GM18870 (cell line): ENCODE measurements around the gene ATF7.
"Not testable (repeated sequence)": the region's sequence is repeated elsewhere in the genome, so short reads cannot be mapped to it uniquely, and the experiment has no call there.

Experiments used
- ATAC-seq: cut with Tn5 transposase; IDR thresholded peaks from one replicate; pipeline ENCODE4 v1.9.1; 2021; ENCODE audit warnings: moderate library complexity; ENCODE audit not compliant: unreplicated experiment

Gene ATF7

DNA sequence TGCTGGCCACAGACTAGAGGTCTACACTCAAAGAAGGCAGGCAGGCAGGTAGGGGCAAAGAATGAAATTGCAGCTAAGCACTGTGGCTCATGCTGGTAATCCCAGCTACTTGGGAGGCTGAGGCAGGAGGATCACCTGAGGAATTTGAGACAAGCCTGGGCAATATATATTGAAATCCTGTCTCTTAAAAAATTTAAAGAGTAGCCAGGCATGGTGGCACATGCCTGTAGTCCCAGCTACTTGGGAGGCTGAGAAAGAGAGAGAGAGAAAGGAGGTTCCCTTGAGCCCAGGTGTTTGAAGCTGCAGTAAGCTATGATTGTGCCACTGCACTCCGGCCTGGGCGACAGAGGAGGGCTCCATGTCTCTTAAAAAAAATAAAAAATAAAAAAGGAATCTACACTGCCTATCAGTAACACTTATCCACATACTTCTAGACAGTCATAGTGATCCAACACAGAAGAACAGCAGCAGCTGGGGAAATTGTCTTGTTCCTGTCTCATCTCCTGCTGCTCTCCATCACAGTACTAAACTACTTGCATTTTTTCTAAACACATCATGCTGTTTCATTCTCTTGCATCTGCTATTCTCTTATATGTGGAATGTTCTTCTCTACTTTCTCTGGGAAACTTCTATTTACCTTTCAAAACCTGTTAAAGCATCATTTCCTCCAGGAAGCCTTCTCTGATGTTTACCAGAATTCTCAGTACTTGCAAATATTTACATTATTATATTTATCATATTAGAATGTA, 57.2 kb downstream of the ATF7 start:
- no peak for ATAC-seq

DNA sequence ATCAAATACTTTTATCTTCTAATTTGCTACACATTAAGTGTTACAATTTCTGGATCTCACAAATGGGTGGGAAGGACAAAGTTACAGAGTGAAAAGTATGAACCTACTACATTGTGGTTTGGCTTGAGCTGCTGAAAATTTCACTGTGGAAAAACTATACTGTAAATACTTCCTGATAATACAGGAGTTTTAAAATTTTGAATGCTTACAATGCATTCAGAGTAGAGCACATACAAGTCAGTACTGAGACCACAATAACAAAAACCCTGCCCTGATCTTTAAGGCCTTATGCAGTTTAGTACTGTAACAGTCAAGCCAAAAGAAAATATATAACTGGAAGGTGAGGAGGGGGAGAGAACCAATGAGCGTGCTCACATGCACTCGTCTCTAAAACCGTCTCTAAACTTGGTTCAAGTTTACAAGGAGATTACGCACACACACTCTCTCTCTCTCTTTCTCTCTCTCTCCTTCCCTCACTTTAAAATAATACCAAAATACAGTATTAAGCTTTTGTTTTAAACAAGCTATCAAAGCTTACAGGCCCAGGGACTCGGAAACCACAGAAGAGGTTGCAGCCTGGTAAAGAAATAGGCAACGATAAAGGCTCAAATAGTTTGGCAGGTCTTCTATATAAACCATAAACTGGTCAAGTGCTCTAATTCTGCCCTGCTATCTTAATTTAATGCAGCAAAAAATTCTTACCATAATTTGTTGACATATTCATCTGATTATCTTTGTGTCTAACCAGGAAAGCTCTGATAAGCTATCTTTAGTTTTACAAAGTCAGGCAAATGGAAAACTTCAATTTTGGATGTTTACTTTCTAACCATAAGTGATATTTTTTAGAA, 58.0 kb downstream of the ATF7 start:
- ATAC-seq, result no peak

DNA sequence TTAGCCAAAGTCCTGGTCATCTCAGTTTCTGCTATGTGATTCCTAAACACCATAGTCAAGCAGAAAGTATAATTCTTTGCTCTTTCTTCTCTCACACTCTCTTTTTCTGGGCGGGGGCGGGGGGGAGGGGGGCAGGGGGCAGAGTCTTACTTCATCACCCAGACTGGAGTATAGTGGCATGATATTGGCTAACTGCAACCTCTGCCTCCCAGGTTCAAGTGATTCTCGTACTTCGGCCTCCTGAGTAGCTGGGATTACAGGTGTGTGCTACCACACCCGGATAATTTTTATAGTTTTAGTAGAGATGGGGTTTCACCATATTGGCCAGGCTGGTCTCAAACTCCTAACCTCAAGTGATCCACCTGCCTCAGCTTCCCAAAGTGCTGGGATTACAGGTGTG, 60.8 kb downstream of the ATF7 start:
- ATAC-seq, result not testable (repeated sequence)

DNA sequence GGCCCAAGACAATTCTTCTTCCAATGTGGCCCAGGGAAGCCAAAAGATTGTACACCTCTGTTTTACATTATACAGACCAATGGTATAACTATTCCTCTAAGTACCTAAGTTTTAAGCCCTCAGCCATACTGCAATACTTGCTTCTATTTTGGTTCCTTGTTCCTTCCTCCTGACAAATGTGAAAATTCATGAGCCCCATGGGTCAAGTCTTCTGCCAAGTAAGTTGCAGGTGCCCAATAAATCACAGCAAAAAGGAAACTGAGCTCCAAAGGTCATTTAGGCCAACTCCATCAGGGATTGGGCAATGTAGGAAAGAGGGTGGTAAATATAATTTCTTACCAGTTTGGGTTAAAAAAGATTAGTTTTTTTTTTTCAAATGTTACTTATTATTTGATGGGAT, 61.2 kb downstream of the ATF7 start:
- no peak for ATAC-seq

DNA sequence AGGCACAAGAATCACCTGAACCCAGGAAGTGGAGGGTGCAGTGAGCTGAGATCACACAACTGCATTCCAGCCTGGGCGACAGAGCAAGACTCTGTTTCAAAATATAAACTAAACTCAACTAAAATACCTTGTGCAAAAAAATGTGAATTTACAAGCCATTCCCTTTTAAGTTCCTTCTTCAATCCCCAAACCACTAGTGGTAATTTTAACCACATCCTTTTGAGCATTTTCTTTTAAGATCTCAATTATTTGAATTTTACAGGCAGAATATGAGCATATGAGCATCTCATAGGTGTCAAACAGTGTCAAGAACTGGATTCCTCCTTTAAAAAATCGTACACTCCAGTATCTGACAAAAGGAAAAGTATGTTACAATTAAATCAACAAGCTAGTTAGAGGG, 61.9 kb downstream of the ATF7 start:
- no peak for ATAC-seq

DNA sequence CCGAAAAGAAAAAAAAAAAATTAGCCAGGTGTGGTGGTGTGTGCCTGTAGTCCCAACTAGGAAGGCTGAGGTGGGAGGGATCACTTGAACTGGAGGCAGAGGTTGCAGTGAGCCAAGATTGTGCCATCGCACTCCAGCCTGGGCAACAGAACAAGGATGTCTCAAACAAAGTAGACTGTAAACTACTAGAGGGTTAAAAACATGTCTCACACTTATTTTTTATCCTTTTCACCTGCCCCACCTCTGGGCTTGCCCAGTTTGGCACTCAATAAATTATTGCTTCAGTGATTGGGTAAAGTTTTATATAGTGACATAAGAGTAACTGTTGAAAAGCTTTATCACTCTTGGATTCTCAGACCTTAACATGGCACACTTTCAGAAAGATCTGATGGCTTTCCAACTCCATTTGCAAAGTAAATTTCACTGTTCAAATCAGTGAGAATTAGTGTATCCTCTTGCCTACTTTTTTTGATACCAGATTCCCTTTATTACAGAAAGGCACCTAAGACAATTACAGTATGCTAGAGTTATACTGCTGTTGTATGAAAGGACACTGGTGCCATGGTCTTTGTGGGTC, 62.6 kb downstream of the ATF7 start:
- no peak for ATAC-seq

DNA sequence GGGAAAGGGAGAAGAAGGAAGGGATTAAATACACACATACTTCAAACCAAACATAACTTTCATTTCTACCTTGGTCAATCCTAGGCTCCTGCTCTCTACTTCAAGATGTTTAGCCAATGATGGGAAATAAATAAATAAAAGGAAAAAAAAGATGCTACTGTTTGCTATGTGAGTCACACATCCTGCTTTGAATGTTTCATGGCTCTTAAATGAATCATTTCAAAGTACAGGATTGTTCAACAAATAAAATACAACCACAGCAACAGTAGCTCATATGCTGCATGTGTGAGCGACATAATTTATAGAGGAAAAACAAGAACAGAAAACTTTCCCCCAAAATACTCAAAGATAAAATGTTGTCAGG, 64.6 kb downstream of the ATF7 start:
- no peak for ATAC-seq

DNA sequence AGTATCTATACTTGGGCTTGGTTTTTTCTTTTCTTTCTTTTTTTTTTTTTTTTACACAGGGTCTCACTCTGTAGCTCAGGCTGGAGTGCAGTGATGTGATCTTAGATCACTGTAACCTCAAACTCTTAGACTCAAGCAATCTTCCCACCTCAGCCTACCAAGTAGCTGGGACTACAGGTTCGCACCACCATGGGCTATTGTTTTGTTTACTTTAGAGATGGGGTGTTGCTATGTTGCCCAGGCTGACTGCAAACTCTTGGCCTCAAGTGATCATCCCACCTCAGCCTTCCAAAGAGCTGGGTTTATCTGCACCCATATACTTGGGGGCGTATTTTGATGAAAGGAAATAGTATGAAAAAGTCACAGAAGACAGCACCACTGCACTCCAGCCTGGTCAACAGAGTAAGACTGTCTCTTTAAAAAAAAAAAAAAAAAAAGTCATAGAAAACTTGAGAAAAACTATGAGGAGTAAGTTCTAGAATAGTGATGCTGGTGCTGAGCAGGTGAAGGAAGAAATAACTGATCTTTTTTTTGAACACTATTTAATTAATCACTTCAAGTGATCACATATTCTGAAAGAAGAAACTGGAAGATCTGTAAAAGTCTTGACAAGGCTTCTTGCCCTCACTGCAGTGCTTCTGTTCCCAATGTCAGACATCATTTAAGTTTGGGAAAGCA, 65.1 kb downstream of the ATF7 start:
- no peak for ATAC-seq

DNA sequence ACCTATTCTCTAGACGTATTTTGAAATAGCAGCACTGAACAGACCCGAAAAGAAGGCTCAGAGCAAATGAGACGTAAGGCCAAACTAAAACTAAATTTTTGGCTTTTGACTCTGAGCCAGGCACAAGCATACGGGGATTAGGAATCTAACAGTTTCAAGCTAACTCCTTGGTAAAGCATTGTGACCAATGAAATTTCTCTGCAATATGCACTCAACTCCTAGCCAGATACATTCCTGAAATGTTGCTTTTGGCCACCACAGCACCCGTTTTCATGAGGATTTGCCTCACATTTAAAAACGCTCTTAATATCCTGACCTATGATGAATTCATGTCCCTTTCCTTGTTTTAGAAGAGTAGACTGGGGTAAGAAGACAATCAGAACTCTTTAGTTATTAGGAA, 65.8 kb downstream of the ATF7 start:
- no peak for ATAC-seq

DNA sequence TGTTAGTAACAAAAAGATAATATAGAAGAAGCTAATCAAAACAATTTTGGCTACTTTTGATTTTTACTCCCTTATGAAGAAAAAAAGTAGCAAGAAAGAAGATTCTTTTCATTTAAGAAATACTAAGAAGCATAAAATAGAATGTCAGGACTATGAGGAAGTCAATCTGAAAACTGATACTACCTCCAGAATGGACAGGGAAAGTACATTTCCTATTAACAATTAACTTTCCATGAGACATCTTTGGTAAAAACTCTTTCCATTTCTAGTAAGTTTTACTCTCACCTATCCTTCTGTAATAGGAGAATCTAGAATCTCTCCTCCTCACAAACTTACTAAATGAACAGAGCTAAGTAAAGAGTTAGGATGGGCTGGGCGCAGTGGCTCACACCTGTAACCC, 67.6 kb downstream of the ATF7 start:
- no peak for ATAC-seq

DNA sequence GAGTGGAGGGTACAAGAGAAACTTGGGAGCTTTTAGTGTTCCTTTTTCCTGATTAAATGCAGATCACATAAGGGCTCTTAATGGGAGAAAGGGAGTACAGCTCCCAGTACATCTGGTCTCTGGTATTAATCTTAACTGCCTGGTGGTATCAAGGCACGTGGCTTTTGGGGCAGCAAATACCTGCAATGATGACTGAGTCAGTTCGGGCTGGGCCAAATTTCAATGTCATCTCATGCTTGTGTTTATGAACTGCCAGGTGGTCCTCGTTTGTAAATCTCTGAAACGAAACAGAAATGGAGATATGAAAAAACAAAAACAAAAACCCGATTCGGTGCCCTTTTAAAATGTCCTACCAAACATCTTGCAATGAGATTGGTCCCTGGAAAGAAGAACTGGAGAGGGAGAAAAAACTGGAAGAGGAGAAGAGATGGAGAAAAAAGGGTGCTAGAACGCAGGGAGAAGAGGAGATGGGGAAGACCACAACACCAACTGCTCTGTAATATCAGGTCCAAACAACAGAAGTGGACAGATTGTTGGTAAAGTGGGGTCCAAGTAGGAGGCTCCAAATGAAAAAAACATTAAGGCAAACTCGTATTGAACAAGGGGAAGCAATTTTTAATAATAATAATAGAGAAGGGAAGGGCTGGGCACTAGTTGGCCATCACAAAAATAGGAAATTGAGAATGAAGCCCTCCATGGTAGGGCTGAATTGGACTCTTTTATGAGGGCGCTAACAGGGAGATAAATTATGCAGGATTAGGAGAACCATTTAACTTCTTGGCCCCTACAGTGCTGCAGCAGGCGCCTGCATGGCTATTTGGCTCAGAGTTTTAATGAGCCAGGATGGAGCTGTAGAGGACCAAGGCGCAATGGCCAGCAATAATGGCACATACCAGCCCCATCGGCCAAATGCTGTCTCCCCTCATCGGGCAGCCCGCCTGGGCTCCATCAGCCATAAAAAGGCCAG, 73.5 kb downstream of the ATF7 start:
- ATAC-seq, result no peak

DNA sequence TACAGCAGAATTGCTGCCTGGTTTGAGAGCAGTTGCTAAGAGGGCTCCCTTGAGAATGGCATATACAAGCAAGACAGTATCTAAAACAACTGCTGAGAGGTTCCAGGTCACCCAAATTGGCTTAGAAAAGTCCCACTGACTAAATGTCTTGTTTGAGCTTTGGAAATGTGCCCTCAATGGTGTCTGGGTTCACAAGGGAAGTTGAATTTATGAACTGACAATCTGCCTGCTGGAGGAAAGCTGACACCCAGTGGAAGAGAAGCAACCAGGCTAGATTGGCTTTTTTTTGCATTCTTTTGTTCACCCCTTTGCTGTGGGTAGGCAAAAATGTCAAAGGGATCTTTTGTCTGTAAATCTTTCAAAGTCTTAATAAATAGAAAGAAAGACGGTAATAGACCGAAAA, 74.3 kb downstream of the ATF7 start:
- ATAC-seq, result no peak

DNA sequence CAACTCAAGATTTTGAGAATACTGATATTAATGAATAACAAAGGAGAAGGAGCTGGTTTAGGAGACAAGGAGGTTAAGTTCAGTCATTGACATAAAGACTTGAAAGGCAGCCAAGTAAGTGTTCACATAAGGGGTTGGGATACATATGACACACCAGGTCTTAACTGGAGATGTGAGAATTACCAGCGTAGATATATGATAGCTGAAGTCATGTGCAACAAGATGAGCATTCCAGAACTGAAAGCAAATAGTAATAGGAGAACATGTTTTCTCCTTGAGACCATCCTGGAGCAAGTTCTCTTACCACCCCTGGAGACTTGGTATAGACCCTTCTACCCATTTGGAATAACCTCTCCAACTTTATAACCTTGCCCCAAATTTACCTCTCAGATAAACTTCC, 75.6 kb downstream of the ATF7 start:
- ATAC-seq, result no peak

DNA sequence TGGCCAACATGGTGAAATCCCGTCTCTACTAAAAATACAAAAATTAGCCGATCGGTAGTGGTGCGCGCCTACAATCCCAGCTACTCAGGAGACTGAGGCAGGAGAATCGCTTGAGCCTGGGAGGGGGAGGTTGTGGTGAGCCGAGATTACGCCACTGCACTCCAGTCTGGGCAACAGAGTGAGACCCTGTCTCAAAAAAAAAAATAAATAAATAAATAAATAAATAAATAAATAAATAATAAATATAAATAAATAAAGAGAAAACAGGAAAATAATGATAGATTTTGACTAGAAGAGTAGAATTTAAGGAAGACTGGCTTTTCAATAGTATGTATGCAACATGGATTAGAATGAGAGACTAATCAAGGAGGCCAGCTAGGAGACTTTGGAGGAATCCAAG, 76.1 kb downstream of the ATF7 start:
- not testable (repeated sequence) for ATAC-seq

DNA sequence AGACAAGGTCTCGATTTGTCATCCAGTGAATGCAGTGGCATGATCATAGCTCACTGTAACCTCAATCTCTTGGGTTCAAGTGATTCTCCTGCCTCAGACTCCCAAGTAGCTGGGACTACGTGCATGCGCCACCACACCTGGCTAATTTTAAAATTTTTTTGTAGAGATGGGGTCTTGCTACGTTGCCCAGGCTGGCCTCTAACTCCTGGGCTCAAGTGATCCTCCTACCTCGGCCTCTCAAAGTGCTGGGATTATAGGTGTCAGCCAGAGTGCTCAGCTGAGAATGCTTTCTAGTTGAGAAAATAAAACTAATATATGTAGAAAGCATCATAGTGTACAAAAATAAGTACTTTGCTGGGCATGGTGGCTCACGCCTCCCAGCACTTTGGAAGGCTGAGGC, 77.8 kb downstream of the ATF7 start:
- not testable (repeated sequence) for ATAC-seq

DNA sequence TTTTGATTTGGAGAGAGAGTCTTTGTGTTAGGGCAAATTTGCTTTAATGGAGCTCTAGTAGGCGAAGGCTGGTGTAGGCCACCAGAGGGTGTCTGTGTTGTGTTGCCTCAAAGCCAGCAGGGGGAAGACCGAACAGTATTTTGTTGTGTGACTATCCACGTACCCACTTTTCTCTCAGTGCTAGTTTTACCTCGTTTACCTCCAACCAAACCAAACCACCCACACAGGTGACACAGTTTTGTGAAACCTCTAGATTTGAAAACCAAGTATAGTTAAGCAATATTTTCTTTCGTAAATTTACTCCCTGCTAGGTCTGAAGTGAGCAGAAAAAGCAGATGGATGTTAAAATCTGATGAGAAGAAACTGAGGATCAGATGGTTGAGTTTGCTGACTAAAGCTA, 82.6 kb downstream of the ATF7 start:
- ATAC-seq, result no peak

DNA sequence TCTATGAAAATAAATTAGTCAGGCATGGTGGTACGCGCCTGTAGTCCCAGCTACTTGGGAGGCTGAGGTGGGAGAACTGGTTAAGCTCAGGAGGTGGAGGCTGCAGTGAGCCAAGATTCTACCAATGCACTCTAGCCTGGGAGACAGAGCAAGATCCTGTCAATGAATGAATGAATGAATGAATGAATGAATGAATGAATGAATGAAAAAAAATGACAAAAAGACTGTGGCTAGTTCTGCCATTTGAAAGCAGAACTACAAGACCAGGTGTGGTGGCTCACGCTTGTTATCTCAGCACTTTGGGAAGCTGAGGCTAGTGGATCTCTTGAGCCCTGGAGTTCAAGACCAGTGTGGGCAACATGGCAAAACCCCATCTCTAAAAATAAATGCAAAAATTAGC, 86.7 kb downstream of the ATF7 start:
- ATAC-seq, result no peak

DNA sequence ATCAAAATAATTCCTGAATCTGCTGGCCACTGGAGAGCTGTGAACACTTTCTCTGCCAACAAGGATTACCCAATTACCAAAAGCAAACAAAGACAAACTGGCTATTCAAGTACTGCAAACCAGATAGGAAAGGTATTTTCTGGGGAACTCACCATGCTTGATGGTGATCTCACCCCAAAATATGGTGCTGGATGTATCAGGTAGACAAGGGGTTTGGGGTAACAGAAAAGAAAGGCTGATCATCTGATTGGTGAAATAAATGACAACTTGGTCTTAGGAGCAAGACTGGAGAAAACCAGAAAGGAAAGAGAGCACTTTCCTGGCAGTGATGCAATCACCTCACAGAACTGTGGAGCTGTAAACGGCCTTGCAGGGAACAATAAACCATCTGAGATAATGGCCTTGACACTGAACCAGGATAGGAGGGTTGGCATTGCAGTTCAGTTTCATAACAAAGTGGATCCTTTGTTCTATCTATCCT, 87.9 kb downstream of the ATF7 start:
- ATAC-seq, result no peak

DNA sequence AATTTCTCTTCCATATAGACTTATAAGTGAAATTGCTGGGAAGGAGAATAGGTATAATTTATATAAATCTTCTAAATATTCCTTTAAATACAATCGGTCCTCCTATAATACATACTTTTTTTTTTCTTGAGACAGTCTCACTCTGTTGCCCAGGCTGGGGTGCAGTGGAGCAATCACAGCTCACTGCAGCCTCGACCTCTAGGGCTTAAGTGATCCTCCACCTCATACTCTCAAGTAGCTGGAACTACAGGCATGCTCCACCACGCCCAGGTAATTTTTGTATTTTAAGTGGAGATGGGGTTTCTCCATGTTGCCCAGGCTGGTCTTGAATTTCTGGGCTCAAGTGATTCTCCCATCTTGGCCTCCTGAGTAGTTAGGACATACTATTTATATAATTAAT, 89.2 kb downstream of the ATF7 start:
- no peak for ATAC-seq

DNA sequence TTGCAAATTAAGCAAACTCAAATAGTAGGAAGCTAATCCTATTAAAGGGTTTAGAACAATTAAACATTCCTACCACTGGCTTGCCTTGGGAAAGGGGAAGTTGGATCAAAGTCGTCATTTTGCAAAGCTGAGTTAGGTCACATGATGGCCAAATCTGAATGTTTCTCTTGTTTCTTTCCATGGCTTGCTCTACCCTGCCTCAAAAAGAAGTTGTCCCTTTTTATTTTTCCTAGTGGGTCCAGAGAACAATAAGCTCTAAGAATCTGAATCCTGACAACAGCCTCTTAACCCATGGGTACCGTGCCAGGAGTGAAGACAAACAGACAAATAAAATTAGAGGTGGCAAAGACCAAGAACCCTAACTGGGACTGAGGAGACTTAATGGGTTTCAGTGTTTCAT, 92.7 kb downstream of the ATF7 start:
- ATAC-seq, result no peak
